Muscle of leg (tissue), 11 donors: ENCODE results near the gene GBP7. TPM values are rescaled to one million over a fixed set of nuclear protein-coding genes. Genes with fewer than 3 reads are reported as not detected.

ENCODE experiments used
- DNase-seq: peaks from one replicate; pipeline ENCODE4 v3.0.0; 2013
- H3K27ac ChIP-seq: one replicate; pipeline ENCODE4 v1.5.1; 2013; ENCODE audit warnings: mild to moderate bottlenecking, low read length, control low read depth
- H3K27me3 ChIP-seq: one replicate; pipeline ENCODE4 v1.6.1; 2013; ENCODE audit warnings: low read length; ENCODE audit not compliant: control insufficient read depth, insufficient read depth
- H3K36me3 ChIP-seq: one replicate; pipeline ENCODE4 v1.6.1; 2013; ENCODE audit warnings: low read length; ENCODE audit not compliant: control insufficient read depth, insufficient read depth
- H3K4me1 ChIP-seq: one replicate; pipeline ENCODE4 v1.6.1; 2013; ENCODE audit warnings: low read length; ENCODE audit not compliant: control insufficient read depth, insufficient read depth
- H3K4me3 ChIP-seq: one replicate; pipeline ENCODE4 v1.5.1; 2013; ENCODE audit warnings: low read length, control low read depth
- H3K9me3 ChIP-seq: replicated peaks from 2 replicates; pipeline ENCODE4 v1.6.1; 2013; ENCODE audit warnings: low read depth, low read length; ENCODE audit not compliant: control insufficient read depth
- WGBS: methylation state at CpG from one replicate; pipeline ENCODE4 v1.1.5; 2013; ENCODE audit warnings: missing lambda C conversion rate; ENCODE audit not compliant: insufficient coverage; 5-methylcytosine and 5-hydroxymethylcytosine counted together
- polyA plus RNA-seq, 8 donors: library from polyadenylated mRNA; unstranded; fragments of 120-200 nt; gene quantifications; one replicate each; pipeline versions ENCODE4 v1.2.1 to v1.2.3, GENCODE V29; 2013; ENCODE audit warnings: inconsistent platforms in 1 of 8, low replicate concordance in 1 of 8; ENCODE audit not compliant: insufficient read length in 8 of 8, insufficient read depth in 1 of 8
- total RNA-seq: library from RNA; stranded (reverse); fragments of 120-200 nt; gene quantifications from one replicate; pipeline ENCODE4 v1.2.4, GENCODE V29; 2013

Gene GBP7
- total and polyA plus RNA-seq, 9 donors = 0.04 to 0.11 (median 0.07) TPM; not detected in 4

DNA sequence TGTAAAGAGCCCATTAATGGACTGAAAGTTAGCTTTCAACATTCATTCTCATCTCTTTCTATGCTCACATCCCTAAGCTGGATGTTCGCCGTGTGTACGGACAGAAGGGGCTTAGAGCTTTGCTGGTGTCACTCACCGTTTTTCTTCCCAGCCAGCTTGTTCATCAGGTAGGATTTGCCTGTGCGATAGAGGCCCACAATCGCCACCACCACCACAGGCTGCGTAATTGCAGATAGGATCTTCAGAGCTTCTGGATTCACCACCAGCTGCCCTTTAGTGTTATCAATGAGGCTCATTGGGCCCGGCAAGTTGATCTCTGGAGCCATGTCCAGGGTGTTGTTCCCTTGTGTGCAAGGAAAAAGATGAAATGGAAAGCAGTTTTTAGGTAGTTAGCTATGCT is 54.2 kb downstream of the GBP7 start:
- H3K27me3 ChIP-seq = no peaks in the 10 kb centered on the region
- H3K36me3 ChIP-seq = no peaks in the 10 kb centered on the region
- no peaks in the 10 kb centered on the region for H3K4me1 ChIP-seq
- H3K4me3 ChIP-seq = no peak overlapping the region
- DNase-seq = no peak
- 88% methylated on average over 8 of the region's 8 CpGs for WGBS
- no peak overlapping the region for H3K27ac ChIP-seq
- H3K9me3 ChIP-seq = no peaks in the 10 kb centered on the region

DNA sequence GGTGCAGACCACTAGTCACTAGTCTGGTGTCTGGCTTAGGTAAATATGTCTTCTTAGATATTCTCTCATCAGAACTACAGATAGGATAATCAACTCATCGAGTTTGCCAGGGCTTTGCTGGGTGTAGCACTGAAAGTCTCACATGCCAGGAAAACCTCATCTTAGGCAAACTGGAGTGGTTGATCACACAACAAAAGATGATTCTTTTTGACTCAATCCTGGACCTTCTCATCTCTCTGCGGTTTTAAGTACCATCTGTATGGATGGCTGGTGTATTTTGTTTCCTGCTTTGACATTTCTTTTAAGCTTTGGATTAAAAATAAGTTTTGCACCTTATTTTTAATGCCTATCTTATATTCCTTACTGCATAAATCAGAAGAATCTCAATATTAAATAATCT is 61.1 kb downstream of the GBP7 start:
- Histone ChIP-seq H3K4me3 (no peak overlapping the region), H3K27me3 (no peaks in the 10 kb centered on the region), H3K36me3 (no peaks in the 10 kb centered on the region), H3K9me3 (no peaks in the 10 kb centered on the region), H3K27ac (no peak overlapping the region), H3K4me1 (no peaks in the 10 kb centered on the region)
- no CpG with 5 or more reads among the region's 2 CpGs for WGBS
- DNase-seq = no peak

DNA sequence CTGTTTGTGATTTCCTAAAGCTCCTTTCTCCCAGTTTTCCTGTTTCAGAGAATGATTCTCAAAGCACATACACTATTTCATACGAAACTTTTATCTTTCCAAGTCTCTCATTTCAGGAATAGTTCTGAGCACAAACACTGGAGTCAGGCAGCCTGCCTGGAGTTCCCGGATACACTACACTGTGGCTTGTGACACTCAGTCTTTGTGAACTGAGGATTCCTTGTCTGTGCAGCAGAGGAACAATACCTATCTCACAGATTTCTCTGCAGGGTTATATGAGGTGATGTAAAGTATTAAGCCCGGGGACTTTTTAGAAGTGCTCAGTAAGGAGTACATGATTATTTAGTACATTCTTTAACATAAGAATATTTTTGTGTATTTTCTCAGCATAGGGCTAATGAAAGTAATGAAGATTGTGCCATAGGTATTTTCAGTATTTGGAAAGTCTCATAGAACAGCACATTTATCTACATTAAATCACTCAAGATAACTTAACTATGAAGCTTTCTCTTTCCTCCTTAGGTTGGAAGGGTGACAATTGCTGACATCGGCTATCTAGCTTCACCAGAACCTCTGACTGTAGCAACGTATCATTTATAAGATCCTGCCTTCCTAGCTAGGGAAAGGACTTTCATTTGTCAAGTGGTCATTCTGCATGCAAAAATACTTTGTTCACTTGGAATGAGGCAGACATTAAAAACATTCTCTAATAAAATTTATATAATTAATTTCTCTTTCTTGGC is 62.8 kb downstream of the GBP7 start:
- H3K27me3 ChIP-seq = no peaks in the 10 kb centered on the region
- H3K4me3 ChIP-seq = no peak overlapping the region
- H3K36me3 ChIP-seq = no peaks in the 10 kb centered on the region
- no peak overlapping the region for H3K27ac ChIP-seq
- no peak for DNase-seq
- 50% methylated on average over 1 of the region's 5 CpGs for WGBS
- H3K9me3 ChIP-seq = no peaks in the 10 kb centered on the region
- H3K4me1 ChIP-seq = no peaks in the 10 kb centered on the region

DNA sequence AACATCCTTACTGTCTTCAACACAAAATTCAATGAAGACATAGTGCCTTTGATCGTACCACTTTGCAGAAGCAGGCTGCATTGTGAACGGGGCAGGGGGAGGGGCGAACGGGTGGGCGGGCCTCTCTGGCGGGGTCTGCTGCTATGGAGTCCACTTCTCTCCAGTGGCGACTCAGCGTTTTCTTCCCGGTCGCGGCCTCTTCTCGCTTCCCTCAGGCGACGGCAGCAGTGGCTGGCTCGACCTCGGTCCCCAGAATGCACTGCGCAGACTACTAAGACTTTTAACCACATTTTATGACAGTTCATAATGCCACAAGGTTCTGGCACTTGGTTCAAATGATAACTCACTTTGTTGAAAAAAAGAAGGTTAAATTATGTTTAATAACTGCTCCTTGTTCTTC is 71.1 kb downstream of the GBP7 start:
- no peaks in the 10 kb centered on the region for H3K36me3 ChIP-seq

DNA sequence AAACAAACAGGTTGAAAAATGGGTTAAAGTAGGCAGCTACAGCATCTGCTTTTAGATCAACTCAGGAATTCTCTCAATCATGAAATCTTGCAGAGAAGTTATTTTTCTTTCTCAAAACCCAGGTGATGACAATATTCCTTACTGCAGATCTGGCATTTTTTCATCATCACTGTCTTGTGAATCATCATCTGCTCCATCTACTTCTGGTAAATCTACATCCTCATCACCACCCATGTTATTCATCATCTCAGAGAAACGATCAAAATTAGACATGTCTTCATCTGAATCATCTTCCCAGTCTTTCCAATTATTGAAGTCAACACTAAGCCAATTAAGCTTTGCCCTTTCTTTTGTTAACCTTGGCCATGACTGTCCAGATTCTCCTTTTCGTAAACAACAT is 71.7 kb downstream of the GBP7 start:
- no peak overlapping the region for H3K4me3 ChIP-seq
- no peaks in the 10 kb centered on the region for H3K9me3 ChIP-seq
- no peak overlapping the region for H3K27ac ChIP-seq
- H3K27me3 ChIP-seq = no peaks in the 10 kb centered on the region
- no peak for DNase-seq
- no peaks in the 10 kb centered on the region for H3K4me1 ChIP-seq
- WGBS = 100% methylated on average over 1 of the region's 2 CpGs
- H3K36me3 ChIP-seq = no peaks in the 10 kb centered on the region

More for the DNA sequence above, 71.1 kb downstream of the GBP7 start:
- no peak for DNase-seq
- no peaks in the 10 kb centered on the region for H3K9me3 ChIP-seq
- no peaks in the 10 kb centered on the region for H3K4me1 ChIP-seq
- H3K27ac ChIP-seq = no peak overlapping the region
- no peaks in the 10 kb centered on the region for H3K27me3 ChIP-seq
- no peak overlapping the region for H3K4me3 ChIP-seq
- 91% methylated on average over 14 of the region's 17 CpGs for WGBS

DNA sequence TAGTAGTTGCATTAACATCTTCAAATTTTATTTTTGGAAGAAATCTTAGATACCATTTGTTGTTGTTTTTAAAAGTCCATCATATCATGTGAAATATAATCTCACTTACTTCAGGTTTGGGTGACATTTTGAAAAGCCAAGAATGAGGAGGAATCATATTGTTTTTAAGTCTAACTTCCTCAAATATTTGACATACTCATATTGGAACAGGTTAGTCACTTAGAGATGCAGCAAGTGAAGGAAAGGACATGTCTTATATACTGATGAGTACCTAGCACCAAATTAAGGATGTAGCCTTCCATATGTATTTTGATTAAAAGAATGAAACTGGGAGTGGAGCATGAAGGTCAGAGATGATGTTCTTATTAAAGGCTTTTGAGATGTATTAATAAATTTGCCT is 73.8 kb downstream of the GBP7 start:
- Histone ChIP-seq H3K27me3 (no peaks in the 10 kb centered on the region), H3K9me3 (no peaks in the 10 kb centered on the region), H3K36me3 (no peaks in the 10 kb centered on the region), H3K4me1 (no peaks in the 10 kb centered on the region), H3K4me3 (no peak overlapping the region), H3K27ac (no peak overlapping the region)
- DNase-seq = no peak

DNA sequence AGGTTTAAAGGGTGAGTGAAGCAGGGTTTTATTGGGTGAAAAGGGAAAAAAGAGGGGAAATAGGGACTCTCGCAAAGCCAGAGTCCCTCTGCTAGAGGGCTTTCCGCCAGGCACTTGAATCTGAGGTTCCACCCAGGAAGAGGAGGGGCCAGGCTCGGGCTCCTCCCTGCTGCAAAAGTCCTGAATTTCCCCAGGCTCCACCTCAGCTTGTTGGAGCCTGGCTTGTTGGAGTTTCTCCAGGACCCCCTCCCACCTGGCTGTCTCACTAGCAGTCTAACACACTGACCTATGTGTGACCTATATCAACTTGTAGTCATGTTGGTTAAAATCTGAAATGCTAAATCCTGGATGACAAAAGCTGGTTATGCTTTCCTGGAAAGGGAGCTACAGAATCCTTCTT is 75.4 kb downstream of the GBP7 start:
- no peak for DNase-seq
- Histone ChIP-seq H3K36me3 (no peaks in the 10 kb centered on the region), H3K9me3 (peaks cover 4% of the 10 kb centered on the region), H3K27me3 (no peaks in the 10 kb centered on the region), H3K4me1 (no peaks in the 10 kb centered on the region), H3K4me3 (no peak overlapping the region), H3K27ac (no peak overlapping the region)
- 100% methylated on average over 2 of the region's 3 CpGs for WGBS

DNA sequence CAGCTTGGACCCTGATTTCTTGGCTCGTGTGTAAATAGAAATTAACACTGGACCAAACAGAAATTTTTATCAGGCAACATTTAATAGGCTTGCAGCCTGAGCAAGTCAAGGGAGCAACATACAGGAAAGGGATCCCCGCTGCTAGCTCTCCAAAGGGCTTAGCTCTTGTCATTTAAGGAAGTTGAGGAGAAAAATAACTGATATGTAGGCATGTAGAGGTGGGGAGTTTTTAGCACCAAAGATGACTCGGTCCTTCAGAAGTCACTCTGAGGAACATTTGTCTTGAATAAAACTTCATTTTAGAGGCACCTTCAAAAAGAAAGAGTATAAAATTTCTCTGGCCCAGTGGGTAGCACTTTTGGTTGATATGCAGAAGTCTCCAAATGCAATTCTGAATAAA is 76.9 kb downstream of the GBP7 start:
- Histone ChIP-seq H3K4me1 (no peaks in the 10 kb centered on the region), H3K36me3 (no peaks in the 10 kb centered on the region), H3K9me3 (peaks cover 4% of the 10 kb centered on the region), H3K27me3 (no peaks in the 10 kb centered on the region), H3K27ac (no peak overlapping the region), H3K4me3 (no peak overlapping the region)
- 33% methylated on average over 1 of the region's 3 CpGs for WGBS
- no peak for DNase-seq

DNA sequence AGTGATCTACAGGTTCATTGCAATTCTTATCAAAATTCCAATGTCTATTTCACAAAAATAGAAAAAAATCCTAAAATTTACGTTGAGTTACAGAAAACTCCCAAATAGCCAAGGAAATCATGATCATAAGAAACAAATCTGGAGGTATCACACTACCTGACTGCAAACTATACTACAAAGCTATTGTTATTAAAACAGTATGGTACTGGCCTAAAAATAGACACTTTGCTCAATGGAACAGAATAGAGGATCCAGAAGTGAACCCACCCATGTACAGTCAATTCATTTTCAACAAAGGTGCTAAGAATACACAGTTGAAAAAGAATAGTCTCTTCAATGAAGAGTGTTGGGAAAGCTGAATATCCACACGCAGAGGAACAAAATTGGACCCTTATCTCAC is 80.1 kb downstream of the GBP7 start:
- Histone ChIP-seq H3K4me1 (no peaks in the 10 kb centered on the region), H3K9me3 (peaks cover 4% of the 10 kb centered on the region), H3K27ac (no peak overlapping the region), H3K27me3 (no peaks in the 10 kb centered on the region), H3K4me3 (no peak overlapping the region), H3K36me3 (no peaks in the 10 kb centered on the region)
- WGBS = no CpG with 5 or more reads among the region's 2 CpGs
- DNase-seq = no peak

DNA sequence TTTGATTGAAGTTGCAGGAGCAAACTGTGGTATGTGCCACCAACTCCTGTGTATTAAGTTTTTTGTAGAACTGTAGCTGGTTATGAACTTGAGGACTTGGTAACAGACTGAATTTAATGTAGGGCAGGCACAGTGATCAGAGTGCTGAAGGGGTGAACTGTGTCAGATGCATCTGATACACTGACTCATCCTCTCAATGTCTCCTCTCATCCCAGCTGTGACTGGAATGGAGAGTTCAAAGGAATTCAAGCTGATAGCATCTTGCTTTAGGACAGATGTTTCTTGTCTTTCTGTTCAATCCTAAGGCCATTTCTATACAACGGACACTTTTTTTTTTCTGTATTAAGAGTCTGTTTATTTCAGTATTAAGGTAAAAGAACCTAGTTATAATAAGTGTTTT is 85.8 kb downstream of the GBP7 start:
- H3K27me3 ChIP-seq = no peaks in the 10 kb centered on the region
- no peak overlapping the region for H3K27ac ChIP-seq
- peaks cover 4% of the 10 kb centered on the region for H3K4me1 ChIP-seq
- WGBS = no CpG with 5 or more reads among the region's 1 CpG
- H3K4me3 ChIP-seq = no peak overlapping the region
- no peak for DNase-seq
- H3K36me3 ChIP-seq = no peaks in the 10 kb centered on the region
- no peaks in the 10 kb centered on the region for H3K9me3 ChIP-seq

DNA sequence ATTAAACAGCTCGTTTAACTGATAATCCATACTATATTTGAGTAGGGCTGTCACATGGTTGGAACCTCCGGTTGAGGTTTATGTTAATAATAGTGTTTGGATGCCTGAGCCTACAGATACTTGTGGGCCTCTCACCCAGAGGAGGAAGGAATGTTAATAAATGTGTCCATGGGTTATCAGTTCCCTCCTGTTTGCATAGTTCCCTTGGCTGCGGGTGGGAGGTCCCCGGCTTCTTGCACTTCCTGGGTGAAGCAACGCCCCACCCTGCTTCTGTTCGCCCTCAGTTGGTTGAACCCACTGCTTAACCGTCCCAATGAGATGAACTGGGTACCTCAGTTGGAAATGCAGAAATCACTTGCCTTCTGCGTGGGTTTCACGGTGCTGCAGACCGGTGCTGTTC is 87.2 kb downstream of the GBP7 start:
- Histone ChIP-seq H3K36me3 (no peaks in the 10 kb centered on the region), H3K9me3 (no peaks in the 10 kb centered on the region), H3K4me3 (no peak overlapping the region), H3K27ac (no peak overlapping the region), H3K4me1 (peaks cover 4% of the 10 kb centered on the region), H3K27me3 (no peaks in the 10 kb centered on the region)
- WGBS = 79% methylated on average over 5 of the region's 10 CpGs
- no peak for DNase-seq
